NB4 (cell line): Measurements from ENCODE around the gene SRRM1.
"Not testable (repeated sequence)": the region's sequence is repeated elsewhere in the genome, so short reads cannot be mapped to it uniquely, and the experiment has no call there.

Experiments used
- CTCF ChIP-seq: IDR thresholded peaks from one replicate; pipeline ENCODE4 v1.5.1; 2012; ENCODE audit warnings: low read depth, low read length
- MAX ChIP-seq: IDR thresholded peaks from 2 replicates; pipeline ENCODE4 v1.6.1; 2011; ENCODE audit warnings: low read depth, low read length
- MYC ChIP-seq: IDR thresholded peaks from 2 replicates; pipeline ENCODE4 v1.6.1; 2011; ENCODE audit warnings: low read depth, low read length
- POLR2A ChIP-seq: IDR thresholded peaks from 2 replicates; pipeline ENCODE4 v1.6.1; 2011; ENCODE audit warnings: mild to moderate bottlenecking; ENCODE audit not compliant: insufficient read length; ENCODE audit errors: extremely low read depth

GRCh38 chr1:24678421-24678820 is 35.3 kb downstream of the SRRM1 start:
- TF ChIP-seq CTCF, POLR2A, MYC, MAX: not testable (repeated sequence)
